ENCODE data around the gene CSGALNACT2. TPM values are rescaled to one million over a fixed set of nuclear protein-coding genes. Genes with fewer than 3 reads are reported as not detected.
A peak's percentile ranks its signal among the peaks of the same experiment; 100 is the strongest.
"Not testable (repeated sequence)": the region's sequence is repeated elsewhere in the genome, so short reads cannot be mapped to it uniquely, and the experiment has no call there.

The CSGALNACT2 gene
- total RNA-seq, 1 donor from 2014 or later = 17.3 TPM

DNA sequence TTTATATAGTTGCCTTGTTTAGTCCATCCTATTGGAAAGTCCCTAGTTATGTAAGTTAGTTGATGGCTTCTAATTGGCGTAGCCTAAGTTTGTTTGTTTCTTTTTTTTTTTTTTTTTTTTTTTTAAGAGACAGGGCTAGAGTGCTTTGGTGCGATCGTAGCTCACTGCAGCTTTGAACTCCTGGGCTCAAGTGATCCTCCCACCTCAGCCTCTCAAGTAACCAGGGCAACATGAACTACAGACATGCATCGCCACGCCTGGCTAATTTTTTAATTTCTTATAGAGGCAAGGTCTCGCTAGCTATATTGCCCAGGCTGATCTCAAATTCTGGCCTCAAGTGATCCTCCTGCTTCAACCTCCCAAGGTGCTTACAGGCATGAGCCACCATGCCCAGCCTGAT is 7.1 kb downstream of the CSGALNACT2 start:
- DNase-seq (ENCODE audit: low read depth, low spot score) = no peak

DNA sequence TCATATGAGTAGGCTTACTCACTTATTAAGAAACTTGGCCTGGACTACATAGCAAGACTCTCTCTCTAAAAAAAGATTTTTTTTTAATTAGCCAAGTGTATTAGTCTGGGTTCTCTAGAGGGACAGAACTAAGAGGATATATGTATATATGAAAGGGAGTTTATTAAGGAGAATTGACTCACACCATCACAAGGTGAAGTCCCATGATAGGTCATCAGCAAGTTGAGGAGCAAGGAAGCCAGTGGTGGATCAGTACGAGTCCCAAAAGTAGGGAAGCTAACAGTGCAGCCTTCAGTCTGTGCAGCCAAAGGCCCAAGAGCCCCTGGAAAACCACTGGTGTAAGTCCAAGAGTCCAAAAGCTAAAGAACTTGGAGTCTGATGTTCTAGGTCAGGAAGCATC is 7.7 kb downstream of the CSGALNACT2 start:
- DNase-seq (ENCODE audit: low read depth, low spot score) = not testable (repeated sequence)

DNA sequence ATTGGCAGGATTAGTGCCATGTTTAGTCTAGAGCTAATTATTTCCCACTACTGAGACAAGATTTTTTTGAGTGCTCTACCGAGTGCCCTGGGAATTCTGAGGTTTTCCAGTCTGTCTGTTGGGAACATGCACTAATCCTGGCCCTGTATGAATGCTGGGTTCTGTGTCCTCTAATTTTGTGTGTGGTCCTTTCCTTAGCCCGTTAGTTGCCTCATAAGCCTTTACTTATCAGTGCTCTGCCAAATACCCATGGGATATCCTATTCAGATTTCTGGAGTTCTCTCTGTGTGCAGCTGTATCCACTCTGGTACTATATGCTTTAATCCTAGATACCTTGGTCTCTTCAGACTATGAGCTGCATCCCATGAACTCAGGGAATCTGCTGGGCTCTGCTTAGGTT is 13.1 kb downstream of the CSGALNACT2 start:
- DNase-seq (ENCODE audit: low read depth, low spot score) = no peak

DNA sequence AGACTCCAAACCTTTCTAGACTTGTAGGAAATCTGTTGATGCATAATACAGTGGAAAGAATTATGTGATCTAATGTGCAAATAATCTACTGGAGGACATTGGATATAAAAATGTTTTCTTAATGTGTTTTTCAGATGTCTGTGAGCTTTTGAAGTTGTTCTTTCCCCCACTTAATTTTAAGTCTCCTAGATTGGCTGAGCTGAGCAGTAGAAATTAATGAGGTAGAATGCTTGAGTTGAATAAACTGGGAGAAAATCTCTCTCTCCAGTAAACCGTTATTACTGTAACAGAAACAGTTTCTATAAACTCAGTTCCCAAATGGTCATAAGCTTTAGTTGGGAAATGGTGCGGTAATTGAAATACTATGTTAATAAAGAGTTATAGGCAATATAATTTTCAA is 15.7 kb downstream of the CSGALNACT2 start:
- no peak for DNase-seq (ENCODE audit: low read depth, low spot score)

DNA sequence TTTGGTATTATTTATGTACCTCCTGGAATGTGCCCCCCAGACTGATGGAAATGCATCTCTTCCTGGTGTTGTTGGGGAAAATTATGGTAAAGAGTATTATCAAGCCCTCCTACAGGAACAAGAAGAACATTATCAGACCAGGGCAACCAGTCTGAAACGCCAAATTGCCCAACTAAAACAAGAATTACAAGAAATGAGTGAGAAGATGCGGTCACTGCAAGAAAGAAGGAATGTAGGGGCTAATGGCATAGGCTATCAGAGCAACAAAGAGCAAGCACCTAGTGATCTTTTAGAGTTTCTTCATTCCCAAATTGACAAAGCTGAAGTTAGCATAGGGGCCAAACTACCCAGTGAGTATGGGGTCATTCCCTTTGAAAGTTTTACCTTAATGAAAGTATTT is 17.0 kb downstream of the CSGALNACT2 start:
- no peak for DNase-seq (ENCODE audit: low read depth, low spot score)

DNA sequence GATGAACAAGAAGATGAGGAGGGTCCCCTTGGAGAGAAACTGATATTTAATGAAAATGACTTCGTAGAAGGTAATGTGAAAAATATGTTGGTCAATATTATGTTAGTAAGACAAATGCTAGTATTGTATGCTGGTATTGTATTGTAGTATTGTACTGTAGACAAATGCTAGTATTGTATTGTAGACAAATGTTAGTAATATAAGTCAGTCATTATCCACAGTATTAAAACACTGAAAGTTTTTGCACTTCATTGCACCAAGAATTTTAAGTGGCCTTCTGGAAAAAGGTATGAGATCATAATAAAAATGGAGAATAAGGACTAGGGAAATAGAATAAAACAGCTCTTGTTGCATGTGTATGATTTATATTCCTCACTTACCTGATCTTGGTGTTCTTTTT is 17.5 kb downstream of the CSGALNACT2 start:
- no peak for DNase-seq (ENCODE audit: low read depth, low spot score)

DNA sequence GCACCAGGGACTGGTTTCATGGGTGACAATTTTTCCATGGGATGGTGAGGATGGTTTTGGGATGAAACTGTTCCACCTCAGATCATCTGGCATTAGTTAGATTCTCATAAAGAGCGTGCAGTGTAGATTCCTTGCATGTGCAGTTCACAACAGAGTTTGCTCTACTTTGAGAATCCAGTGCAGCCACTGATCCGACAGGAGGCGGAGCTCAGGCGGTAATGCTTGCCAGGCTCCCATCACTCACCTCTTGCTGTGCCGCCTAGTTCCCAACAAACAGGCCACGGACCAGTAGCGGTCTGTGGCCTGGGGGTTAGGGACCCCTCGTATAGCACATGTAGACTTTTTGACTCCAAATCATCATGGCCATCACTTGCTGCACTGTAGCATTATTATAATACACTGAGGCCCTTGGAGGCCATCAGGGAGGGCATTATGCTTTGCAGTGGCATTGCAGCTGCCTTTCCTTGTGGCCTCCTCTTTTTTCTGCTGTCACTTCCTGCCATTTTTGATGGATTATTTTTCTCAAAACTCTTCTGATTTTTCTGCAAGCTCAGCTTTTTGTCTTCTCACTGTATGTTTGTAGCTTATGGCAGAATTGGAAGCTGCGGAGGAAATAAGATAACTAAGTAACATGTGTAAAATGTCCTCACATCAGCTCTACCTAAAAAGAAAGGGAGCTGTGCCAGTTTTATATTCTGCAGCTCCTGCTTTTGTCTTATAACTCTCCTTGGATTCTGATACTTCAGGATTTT is 18.5 kb downstream of the CSGALNACT2 start:
- DNase-seq (ENCODE audit: low read depth, low spot score) = no peak

DNA sequence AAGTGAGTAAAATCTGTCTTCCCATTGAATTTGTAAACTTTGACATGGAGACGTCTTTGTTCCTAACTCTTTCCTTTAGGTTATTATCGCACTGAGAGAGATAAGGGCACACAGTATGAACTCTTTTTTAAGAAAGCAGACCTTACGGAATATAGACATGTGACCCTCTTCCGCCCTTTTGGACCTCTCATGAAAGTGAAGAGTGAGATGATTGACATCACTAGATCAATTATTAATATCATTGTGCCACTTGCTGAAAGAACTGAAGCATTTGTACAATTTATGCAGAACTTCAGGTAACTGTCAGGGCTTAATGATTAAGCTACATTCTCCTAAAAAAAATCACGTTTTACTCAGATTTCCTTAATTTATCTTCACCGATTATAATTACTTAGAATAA is 20.4 kb downstream of the CSGALNACT2 start:
- DNase-seq (ENCODE audit: low read depth, low spot score) = no peak

DNA sequence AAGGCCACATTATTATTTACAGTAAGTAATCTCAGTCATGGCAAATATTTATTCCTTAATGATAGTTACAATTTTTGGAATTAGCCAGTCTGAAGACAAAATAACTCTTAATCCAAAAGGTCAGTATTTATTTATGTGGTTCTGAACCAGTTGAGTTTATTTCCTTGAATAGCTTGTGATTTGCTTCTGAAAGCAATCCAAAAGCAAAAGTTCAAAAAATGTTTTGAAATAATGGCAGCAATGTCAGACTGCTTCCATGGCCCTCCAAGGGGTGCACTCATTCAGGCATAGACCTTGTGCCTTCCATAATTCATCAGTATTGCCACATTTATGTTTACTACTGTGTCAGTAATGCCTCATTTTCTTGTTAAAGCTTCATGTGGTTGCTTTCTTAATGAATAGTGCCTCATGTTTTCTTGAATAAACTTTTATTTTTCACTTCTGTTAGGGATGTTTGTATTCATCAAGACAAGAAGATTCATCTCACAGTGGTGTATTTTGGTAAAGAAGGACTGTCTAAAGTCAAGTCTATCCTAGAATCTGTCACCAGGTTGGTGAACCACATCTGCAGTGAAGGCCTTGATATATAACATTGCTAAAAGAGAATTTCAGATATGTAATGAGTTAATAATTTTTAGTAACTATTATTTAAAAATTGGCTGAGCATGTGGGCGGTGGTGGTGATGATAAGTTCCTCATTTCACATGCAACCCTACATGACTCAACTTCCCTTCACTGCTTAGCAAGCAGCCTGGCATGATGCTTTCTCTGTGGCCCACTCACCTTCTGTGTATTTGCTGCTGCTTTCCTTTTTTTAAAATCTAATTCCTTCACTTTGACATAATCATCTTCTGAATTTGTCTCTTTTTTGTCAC is 22.0 kb downstream of the CSGALNACT2 start:
- peak; percentile 32 for DNase-seq (ENCODE audit: low read depth, low spot score)

DNA sequence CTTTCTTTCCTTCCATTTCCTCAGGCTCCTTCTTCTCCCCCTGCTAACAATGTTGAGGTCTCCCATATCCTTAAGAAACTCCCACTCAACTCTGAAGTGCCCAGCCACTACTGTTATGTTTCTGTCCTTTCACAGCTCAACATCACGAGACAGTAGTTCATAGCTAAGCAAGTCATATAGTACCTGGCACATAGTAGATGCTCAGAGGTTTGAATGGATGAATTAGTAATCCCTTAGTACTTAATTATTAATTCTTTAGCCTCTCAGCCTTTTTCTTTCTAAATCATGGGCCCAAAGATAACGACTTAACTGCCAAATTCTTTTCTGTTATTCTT is 22.6 kb downstream of the CSGALNACT2 start:
- no peak for DNase-seq (ENCODE audit: low read depth, low spot score)

DNA sequence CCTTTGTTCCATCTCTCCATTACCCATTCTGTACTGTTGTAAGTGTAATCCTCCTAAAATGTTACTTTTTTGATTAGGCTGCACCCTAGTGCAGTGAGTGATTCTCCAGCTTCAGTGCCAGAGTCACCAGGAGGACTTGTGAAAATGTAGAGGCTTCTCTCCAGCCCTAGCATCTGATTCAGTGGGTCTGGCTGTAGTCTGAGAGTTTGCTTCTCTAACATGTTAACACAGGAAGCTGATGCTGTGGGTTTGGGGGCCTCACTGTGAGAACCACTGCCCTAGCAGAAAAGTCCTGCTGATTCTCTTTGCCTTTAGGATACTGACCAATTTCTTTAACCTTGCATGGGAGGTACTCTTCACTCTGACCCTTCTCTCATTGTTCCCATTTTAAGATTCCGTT is 24.4 kb downstream of the CSGALNACT2 start:
- no peak for DNase-seq (ENCODE audit: low read depth, low spot score)

DNA sequence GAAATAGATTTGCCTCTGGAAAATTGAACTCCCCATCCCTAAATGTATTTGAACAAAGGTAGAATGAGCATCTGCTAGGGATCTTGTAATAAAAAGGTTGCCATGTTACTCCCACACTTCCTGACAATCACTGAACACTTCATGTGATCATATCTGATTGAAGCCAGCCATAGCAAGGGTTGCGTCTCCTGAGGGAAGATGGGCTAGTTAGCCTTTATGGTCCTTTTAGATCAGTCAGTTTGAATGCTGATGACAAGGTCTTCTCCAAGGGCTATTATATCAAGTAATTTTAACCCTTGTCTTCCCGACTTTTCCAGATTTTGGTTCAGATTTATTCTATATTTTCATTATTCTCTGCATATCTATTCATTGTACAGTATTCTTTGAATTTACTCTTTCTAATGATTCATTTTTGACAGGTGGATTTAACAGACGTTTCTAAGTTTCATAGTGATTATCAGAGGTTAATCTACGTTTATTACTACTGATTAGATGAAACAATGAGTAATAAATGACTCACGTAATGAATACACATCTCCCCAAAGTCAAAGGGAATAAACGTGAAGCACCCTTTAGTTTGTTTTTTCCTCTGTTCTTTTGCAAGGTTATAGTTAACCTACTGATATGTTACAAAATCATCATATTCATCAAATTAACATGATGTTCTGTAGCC is 28.1 kb downstream of the CSGALNACT2 start:
- no peak for DNase-seq (ENCODE audit: low read depth, low spot score)

DNA sequence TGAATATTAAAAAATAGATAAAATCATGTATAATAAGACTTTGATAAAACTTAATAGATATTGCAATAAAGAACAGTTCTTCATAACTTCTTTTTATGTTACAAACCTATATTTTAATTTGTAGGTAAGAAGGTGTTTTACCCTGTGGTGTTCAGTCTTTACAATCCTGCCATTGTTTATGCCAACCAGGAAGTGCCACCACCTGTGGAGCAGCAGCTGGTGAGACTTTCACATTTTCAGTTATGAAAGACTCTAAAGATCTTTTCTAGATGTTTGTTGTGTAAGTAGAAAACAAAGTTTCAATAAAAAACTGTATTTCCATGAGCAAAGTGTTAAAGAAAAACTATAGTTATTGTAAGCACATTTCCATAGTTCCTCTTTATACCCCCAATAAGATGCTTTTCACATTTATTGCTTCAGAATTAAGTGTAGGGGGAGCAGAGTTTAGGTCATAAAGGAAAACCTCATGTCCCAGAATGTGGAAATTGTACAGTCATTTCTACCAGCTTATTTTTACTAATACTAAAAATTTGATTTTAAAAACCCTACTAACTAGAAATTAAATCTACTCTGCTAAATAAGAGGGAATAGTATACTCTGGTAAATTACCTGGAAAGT is 28.7 kb downstream of the CSGALNACT2 start:
- DNase-seq (ENCODE audit: low read depth, low spot score) = no peak

DNA sequence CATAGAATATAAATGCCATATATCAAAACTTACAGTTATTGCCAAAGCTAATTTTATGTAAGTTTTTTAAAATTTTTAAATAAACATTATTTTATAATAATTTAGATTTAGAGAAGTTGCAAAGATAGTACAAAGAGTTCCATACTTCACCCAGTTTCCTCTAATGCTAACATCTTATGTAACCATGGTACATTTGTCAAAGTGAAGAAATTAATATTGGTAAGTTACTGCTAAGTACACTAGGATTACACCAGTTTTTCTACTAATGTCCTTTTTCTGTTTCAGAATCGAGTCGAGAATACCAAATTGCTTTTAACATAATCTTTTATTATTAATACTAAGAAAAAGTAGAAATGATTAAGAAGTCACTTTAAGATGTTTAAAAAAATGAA is 29.2 kb downstream of the CSGALNACT2 start:
- DNase-seq (ENCODE audit: low read depth, low spot score) = no peak

DNA sequence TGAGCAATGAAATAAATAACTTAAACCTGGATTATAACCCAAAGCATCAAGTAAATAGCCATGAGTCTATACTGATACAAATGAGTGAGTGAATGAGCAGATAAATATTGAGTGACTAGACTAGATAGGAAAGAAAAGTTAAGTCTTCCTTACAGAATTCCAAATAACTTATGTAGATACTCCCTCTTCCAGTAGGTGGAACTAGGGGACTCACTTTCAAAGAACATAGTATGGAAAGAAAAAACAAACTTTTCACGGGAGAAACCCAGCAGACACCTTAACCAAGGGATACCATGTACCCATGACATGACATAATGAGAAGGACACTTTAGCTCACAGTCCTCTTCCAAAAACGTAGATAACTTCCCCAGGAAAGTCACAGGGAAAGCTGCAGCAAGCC is 32.2 kb downstream of the CSGALNACT2 start:
- DNase-seq (ENCODE audit: low read depth, low spot score) = no peak

DNA sequence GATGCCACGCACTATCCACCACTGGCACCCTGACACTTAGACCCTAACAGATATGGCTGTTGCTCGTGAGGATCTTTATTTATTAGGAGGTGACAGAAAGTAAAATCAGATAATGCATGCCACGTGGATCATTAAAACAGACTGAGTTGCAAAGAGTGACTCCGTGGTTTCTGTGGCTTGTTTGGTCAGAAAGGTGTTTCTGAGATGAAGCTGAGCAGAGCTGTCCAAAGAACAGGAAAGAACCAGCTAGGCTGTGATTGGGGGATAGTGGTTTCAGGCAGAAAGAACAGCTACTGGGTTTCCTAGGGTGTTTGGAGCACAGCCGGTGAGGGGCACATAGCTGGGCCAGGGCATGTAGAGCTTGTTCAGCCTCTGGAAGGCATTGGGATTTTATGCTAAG is 34.4 kb downstream of the CSGALNACT2 start:
- no peak for DNase-seq (ENCODE audit: low read depth, low spot score)

DNA sequence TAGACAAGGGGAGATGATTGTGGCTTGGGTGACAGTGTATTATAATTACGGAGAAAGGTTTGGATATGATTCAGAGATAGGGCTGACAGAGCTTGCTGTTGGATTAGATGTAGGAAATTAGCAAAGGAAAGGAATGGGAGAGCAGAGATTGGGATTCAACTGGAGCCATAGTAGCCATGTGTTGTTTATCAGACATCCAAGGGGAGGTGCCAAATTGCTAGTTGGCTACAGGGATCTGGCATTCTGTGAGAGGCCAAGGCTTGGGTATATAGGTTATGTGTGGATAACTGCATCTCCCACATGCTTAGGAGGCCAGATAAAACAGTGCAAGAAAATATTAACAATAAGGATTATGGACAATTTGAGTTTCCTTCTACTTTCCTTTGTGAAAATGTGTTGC is 34.9 kb downstream of the CSGALNACT2 start:
- DNase-seq (ENCODE audit: low read depth, low spot score) = no peak

DNA sequence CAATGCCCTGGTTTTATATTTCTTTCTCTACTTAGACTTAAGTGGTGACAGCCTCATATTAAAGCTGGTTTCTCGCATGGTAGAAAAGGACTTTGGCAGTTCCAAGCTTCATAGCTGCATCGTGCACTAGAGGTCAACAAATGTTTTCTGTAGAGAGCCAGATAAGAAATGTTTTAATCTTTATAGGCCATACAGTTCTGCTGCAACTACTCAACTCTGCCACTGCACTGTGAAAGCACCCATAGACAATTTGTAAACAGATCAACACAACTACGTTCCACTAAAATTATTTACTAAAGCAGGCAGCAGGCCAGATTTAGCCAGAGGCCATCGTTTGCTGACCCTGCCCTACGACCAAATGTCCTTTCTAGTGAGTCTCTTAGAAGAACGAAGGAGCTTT is 36.7 kb downstream of the CSGALNACT2 start:
- DNase-seq (ENCODE audit: low read depth, low spot score) = no peak

DNA sequence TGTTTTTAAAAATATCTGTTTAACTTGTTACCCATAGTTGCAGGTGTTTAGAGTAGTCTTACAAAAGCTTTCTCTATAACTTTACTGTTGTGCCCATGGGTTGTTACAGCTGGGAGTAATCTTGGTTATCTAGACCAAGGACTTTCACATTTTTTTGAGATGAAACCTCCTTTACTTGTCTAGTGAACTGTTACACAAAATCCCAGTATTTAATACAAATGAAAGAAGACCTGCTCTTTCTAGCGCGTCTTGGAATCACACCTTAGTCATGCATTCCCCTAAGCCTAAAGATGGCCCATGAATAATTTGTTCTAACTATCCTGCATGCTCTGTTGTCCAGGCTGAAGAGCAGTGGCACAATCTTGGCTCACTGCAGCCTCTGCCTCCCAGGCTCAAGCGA is 38.0 kb downstream of the CSGALNACT2 start:
- no peak for DNase-seq (ENCODE audit: low read depth, low spot score)

DNA sequence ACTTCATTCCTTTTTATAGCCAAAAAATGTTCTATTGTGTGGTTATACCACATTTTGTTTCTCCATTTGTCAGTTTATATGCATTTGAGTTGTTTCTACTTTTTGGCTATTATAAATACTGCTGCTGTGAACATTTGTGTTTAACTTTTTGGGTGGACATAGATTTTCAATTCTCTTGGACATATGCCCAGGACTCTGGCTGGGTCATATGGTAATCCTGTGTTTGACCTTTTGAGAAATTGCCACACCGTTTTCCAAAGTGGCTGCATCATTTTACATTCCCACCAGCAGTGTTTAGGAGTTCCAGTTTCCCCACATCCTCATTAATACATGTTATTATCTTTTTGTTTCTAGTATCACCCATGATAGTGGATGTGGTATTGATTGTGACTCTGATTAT is 39.4 kb downstream of the CSGALNACT2 start:
- DNase-seq (ENCODE audit: low read depth, low spot score) = no peak

DNA sequence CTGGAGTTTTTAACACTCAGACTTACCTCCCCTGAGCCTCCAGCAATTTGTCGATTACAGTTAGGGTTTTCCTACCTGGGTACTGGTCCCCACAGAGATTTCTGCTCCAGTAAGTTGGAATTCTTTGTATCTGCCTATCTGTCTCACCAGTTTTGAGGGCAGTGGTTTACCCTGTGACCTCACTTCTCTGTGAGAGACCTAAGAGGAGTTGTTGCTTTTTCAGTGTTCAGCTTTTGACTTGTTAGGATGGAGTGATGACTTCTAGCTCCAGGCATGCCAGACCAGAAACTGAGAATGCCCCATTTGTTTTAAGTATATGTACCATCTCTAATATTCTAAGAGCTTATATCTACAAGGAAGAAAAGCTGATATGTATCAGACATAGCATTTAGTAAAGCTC is 42.9 kb downstream of the CSGALNACT2 start:
- no peak for DNase-seq (ENCODE audit: low read depth, low spot score)

DNA sequence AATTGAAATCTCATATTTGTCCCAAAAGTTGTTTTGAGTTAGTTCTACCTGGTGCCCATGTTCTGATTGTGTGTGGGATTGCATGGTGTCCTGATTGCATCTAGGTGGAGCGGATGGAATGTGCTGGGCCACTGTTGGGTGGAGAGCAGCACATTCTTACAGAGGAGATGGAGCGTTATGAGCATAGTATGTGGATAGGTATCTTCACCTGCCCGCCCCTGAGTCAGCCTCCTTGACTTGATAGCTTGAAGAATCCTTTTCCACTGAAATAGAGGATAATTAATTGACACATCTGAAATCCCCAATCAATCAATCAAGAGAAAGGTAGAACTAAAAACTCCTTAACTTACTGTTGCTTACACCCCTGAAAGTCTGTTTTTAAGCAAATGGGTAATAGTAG is 45.5 kb downstream of the CSGALNACT2 start:
- DNase-seq (ENCODE audit: low read depth, low spot score) = not testable (repeated sequence)
